HG03342 (cell line): Measurements from ENCODE around the gene ADAMTSL1.

Source experiments
- ATAC-seq: cut with Tn5 transposase; IDR thresholded peaks from one replicate; pipeline ENCODE4 v1.9.1; 2021; ENCODE audit warnings: mild to moderate bottlenecking, moderate library complexity; ENCODE audit not compliant: unreplicated experiment

Gene ADAMTSL1

GRCh38 chr9:18722882-18723281 is 248.9 kb downstream of the ADAMTSL1 start:
- no peak for ATAC-seq

DNA sequence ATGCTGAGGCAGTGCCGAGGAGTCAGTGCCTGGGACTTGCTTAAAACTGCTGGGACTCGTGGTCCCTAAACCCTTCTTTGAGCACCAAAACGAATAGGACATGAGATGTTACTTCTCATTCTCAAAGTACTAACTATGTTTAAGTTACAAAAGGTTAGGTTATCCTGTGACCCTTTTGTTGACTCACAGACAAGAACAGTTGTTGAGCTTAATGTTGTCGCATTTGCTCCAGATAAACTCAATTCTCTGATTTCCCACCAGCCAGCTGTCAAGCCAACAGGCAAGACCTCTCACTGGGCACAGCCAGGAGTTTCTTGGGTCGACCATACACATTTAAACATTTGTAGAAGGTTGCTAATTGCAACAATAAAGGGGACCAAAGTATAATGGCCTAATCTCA is 249.4 kb downstream of the ADAMTSL1 start:
- ATAC-seq = no peak

- ATAC-seq = no peak
Measured at GRCh38 chr9:18726546-18726945, 252.6 kb downstream of the ADAMTSL1 start.

DNA sequence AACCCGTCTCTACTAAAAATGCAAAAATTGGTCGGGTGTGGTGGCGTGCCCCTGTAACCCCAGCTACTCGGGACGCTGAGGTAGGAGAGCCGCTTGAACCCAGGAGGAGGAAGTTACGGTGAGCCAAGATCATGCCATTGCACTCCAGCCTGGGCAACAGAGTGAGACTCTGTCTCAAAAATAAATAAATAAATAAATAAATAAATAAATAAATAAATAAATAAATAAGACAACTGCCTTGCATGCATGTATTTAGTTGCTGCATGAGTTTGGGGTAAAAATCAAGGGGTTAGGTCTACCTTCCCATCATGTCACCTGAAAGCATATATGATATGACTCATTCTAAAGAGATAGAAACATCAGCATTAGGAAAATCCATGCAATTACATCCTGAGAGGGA is 254.0 kb downstream of the ADAMTSL1 start:
- ATAC-seq = no peak

DNA sequence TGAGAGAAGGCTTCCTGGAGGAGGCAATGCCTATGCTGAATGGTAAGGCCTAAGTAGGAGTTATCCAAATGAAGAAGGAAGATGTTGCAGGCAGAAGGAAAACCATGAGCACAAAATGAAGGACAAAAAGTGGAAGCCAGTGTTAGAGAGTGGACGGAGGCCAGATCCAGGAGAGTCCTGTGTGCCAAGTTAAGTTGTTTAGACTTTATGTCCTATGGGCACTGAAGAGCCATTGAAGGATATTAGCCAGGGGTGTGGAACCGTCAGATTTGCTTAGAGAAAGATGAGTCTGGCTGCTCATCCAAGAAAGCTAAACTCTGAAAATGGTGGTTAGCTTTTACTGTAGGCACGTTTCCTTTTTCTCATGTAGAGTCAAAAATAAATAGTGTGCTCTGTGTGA is 254.7 kb downstream of the ADAMTSL1 start:
- no peak for ATAC-seq

DNA sequence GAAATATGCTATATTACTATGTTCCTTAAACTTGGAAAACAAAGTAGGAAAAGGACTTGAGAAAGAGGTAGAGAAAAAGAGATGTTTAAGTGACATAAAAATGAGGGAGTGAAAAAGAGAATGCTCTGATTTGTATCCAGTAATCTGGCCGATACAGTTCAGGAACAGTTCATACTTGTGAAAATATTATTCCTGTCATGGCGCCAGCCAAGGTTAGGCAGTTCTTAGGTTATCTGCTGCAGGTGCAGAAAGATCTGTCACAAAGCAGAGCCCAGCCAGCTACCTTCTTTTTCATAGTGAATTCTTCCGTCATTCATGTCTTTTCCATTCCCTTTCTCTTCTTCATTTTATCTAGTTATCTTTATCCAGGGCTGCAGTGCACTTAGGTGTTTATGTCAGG is 256.3 kb downstream of the ADAMTSL1 start:
- no peak for ATAC-seq

DNA sequence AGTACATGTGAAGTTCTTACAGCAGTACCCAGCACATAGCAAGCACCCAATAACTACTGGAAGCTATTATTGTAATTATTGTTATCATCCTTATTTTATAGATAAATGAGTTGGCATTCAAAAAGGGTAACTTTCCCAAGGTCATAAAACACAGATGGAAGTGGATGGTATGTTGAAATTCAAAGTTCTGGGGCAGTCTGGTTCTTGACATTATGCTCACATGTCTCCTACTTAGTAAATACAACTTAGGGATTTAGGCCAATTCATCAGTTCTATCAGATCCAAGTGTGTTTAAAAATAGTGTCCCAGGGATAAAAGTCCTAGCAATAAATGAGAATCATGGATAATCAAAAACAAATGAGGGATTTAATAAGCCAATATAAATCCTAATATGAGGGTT is 265.2 kb downstream of the ADAMTSL1 start:
- no peak for ATAC-seq

- no peak for ATAC-seq
Measured at GRCh38 chr9:18739641-18740318, 265.8 kb downstream of the ADAMTSL1 start.

- ATAC-seq = no peak
Measured at GRCh38 chr9:18741359-18741758, 267.4 kb downstream of the ADAMTSL1 start.

GRCh38 chr9:18741945-18742344 is 268.0 kb downstream of the ADAMTSL1 start:
- ATAC-seq = no peak

- no peak for ATAC-seq
Measured at GRCh38 chr9:18743421-18743820, 269.5 kb downstream of the ADAMTSL1 start.

GRCh38 chr9:18743971-18744370 is 270.0 kb downstream of the ADAMTSL1 start:
- ATAC-seq = no peak

DNA sequence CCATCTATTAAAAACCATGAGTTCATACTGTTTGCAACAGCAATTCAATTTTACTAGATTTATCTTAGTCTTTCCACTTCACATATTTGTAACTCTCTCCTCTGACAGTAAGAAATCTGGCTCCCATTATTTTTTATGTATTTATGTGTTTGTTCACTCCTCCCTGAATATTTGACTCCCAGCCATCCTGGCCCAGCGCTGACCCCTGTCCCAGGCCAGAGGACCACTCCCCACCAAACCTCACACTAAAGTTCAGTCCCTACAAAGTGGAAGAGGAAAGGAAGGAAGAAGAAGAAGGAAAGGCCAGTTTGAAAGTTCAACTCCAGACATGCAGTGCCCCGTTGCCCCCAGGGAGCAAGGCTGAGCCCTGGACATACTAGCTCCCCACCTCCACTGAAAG is 271.8 kb downstream of the ADAMTSL1 start:
- no peak for ATAC-seq

- ATAC-seq = no peak
Measured at GRCh38 chr9:18746631-18747030, 272.7 kb downstream of the ADAMTSL1 start.

DNA sequence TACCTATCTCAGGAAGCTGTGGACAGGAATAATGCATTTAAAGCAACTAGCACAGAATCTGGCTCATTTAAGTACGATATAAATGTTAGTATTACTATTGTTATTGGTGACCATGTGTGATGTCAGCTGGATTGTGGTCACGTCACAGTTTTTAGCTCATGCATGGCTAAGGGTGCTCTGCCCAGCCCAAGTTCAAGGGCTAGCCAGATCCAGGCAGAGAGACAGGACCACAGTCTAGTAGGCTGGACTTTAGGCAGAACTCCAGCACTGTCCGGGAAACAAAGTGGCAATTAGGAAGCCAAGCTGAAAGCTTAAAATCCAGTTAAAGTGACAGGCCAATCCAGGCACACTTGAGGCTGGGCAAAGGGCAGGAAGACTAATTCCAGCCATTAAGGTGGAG is 273.6 kb downstream of the ADAMTSL1 start:
- no peak for ATAC-seq

- no peak for ATAC-seq
Measured at GRCh38 chr9:18748251-18748701, 274.3 kb downstream of the ADAMTSL1 start.

GRCh38 chr9:18749711-18750110 is 275.8 kb downstream of the ADAMTSL1 start:
- ATAC-seq = no peak

GRCh38 chr9:18753904-18754303 is 280.0 kb downstream of the ADAMTSL1 start:
- no peak for ATAC-seq

DNA sequence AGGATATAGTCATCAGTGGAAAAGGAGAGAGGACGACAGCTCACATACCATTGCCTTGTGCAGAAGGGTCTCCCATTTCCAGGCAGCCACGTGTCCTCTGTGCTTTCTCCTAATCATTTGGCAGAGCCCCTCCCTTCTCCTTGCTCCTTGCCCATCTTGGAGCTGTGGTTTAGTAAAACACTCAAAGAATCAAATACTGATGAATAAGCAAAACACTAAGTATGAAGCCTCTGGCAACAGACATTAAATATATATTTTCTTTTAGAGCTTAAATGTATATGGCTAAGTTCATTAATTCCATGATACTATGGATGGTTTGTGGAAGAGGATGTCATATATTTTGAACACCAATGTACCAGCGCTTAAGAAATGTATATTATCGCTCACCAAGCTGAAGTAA is 280.6 kb downstream of the ADAMTSL1 start:
- no peak for ATAC-seq

DNA sequence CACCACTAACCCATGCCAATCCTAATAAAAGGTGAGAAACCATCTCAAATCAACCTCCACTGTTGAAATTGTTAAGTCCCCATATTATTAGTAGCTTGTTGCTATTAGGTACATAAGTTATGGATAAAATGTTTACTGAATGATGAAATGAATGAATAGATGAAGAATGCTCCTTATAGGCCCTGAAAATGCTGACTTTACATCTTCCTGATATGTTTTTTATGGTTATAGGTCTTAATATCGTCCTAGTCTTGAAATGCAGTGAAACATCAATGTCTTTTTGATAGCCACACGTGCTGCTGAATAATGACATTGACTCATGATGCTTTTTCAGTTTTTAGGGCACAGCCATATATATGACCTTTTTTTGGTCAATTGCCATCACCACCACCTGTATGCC is 281.3 kb downstream of the ADAMTSL1 start:
- no peak for ATAC-seq

GRCh38 chr9:18756712-18757125 is 282.8 kb downstream of the ADAMTSL1 start:
- ATAC-seq = peak; percentile 54

- no peak for ATAC-seq
Measured at GRCh38 chr9:18759827-18760226, 285.9 kb downstream of the ADAMTSL1 start.

DNA sequence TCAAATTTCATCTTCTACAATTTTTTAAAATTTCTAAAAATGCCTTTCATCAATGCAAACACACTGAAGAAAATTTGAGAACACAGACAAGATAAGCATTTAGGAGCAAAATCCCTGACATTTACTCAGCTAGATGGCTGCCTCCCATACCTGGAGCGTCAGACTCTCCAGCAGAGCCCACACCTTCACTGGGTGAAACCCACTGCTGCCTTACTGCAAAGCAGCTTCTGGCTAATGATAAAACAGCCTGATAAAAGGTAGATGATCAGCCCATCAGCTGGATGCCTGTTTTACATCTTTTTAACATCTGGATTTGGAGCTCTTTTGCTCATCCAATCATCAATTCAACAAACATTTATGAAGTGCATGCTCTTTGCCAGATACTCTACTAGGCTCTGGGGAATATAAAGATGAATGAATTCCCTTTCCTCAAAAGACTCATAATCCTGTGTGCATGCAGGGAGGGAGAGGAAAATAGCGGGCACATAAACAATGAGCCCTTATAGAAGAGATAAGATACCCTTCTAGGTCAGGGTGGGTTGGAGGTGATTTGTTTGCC is 287.9 kb downstream of the ADAMTSL1 start:
- no peak for ATAC-seq
